T-helper 2 cell treated with Interferon-gamma antibody and Interleukin-4, amounts not matched to agents 5 μg/mL and 100 μg/mL, for 36 hours (primary cell): ENCODE measurements around the gene FKBP14.
"Not testable (repeated sequence)": the region's sequence is repeated elsewhere in the genome, so short reads cannot be mapped to it uniquely, and the experiment has no call there.

Source experiments
- DNase-seq: peaks from one replicate; pipeline ENCODE4 v3.0.0; 2021; ENCODE audit warnings: low spot score
- H3K27ac Mint-ChIP-seq: one replicate; pipeline ENCODE4 v1.8.0; 2021; ENCODE audit warnings: mild to moderate bottlenecking, mixed read lengths
- H3K27me3 Mint-ChIP-seq: one replicate; pipeline ENCODE4 v1.8.0; 2021; ENCODE audit warnings: low read depth, mixed read lengths
- H3K36me3 Mint-ChIP-seq: one replicate; pipeline ENCODE4 v1.8.0; 2021; ENCODE audit warnings: low read depth, mixed read lengths
- H3K4me1 Mint-ChIP-seq: one replicate; pipeline ENCODE4 v1.8.0; 2021; ENCODE audit warnings: low read depth, mixed read lengths
- H3K4me3 Mint-ChIP-seq: one replicate; pipeline ENCODE4 v1.8.0; 2022; ENCODE audit warnings: mild to moderate bottlenecking, moderate library complexity, mixed read lengths
- H3K9me3 Mint-ChIP-seq: one replicate; pipeline ENCODE4 v1.8.0; 2021; ENCODE audit warnings: mixed read lengths

Gene FKBP14, protein sequence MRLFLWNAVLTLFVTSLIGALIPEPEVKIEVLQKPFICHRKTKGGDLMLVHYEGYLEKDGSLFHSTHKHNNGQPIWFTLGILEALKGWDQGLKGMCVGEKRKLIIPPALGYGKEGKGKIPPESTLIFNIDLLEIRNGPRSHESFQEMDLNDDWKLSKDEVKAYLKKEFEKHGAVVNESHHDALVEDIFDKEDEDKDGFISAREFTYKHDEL

DNA sequence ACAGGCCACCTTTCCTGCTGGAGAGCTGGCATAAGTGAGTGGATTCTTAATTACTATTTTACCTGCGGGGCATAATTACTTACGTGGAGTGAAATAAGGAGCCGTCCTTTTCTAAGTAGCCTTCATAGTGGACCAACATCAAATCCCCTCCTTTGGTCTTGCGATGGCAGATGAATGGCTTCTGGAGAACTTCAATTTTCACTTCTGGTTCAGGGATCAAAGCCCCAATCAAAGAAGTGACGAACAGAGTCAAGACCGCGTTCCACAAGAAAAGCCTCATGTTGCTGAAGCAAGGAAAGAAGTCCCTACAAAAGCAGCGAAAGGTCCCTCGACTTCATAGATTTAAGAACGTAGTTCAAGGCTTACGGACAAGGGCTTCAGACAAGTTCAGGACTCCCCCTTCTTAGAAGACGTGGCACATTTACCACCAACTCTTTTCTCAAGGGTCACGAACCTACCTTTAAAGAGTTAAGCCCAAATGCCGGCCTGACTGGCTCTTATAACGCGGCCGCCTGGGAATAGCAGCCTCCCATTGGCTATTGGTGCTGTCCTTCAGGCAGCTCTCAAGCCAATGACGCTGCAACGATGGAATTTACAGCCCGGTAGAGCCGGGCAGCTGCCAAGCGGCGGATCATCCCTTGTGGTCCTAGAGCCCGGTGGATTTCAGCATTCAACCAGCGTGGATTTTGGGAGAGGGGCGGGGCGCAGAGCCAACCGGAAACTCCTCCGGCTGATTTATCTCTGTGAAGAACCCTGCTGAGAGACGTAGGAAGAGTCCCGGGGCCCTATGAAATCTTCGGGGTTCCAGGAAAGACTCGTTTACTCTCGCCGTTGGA, at the start of gene FKBP14:
Gene FKBP14 (minus strand): TSS at position 474 of the 836 bp plus-strand sequence. CDS start 194 bp downstream, at position 280.
- Mint-ChIP-seq H3K9me3 (no peaks in the 10 kb centered on the region), H3K4me1 (peaks cover 25% of the 10 kb centered on the region), H3K36me3 (peaks cover 3% of the 10 kb centered on the region), H3K27me3 (no peaks in the 10 kb centered on the region), H3K4me3 (no peak within 1 kb of the TSS), H3K27ac (peak within 1 kb of the TSS; percentile 89)
- peak; percentile 91 for DNase-seq

DNA sequence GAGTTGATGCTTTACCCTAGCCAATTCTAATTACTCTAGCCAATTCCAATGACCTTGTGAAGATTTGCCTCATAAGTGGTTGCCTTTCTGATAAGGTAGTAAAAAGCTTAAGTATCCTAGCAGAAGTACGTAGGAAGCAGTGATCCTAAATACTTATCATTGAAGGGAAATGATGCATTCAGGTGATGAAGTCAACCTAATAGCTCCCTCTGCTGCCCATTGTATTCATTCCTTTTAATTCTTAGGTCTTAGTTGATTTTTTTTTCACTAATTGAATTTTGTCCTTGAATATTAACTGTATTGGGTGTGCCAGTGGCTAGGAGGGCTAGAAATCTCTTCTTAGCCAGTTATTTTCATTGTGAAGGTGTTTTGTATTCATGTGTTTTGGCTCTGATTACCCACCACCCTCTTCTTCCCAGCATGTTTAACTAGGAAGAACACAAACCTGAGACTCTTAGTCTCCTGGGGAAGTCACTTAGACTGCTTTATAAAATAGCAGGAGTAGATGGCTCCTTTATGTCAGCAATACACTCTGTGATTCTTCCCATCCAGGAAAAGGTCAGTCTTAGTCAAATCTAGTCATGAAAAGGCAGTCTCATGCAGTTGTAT, 48.0 kb upstream of the FKBP14 start:
- Mint-ChIP-seq H3K9me3 (no peaks in the 10 kb centered on the region), H3K4me3 (no peak overlapping the region), H3K36me3 (peaks cover 3% of the 10 kb centered on the region), H3K27me3 (no peaks in the 10 kb centered on the region), H3K27ac (no peak overlapping the region), H3K4me1 (no peaks in the 10 kb centered on the region)
- no peak for DNase-seq

DNA sequence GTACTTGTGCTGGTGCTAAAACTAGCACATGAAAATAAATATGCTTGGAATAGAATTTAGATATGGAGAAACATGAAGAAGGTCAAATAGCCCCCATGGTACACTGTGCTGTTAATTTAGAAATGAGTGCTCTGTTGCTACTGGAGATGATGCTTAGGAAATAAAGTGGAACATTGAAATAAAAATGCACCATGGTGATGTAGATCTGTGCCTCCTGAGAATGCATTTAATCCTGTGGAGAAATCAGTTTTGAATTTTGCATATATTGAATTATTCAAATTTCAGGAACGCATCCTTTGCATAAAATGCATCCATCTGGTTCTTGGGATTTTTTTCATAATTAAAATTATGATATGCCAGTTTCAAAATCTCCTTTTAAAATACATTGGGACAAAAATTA, 46.2 kb upstream of the FKBP14 start:
- Mint-ChIP-seq H3K27ac (no peak overlapping the region), H3K27me3 (no peaks in the 10 kb centered on the region), H3K9me3 (no peaks in the 10 kb centered on the region), H3K4me1 (no peaks in the 10 kb centered on the region), H3K36me3 (peaks cover 3% of the 10 kb centered on the region), H3K4me3 (no peak overlapping the region)
- no peak for DNase-seq

DNA sequence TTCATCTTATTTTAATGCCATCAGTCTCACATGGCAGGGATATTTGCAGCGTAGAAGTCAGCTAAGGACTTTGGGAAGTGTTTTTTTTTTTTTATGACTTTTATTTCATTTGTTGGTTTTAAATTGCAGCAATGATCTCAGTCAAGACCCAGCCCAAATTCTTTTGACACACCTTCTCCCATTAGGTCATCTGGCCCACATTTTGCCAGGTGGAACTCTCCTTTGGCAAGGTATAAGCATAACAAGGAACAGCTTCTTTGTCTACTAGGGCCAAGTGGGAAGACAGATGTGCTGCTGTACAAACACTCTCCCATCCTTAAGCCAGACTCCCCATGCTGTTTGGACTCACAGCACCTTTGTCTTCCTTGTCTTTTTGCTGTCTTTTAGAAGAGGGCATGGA, 43.5 kb upstream of the FKBP14 start:
- Mint-ChIP-seq H3K27me3 (no peaks in the 10 kb centered on the region), H3K27ac (no peak overlapping the region), H3K4me3 (no peak overlapping the region), H3K4me1 (no peaks in the 10 kb centered on the region), H3K36me3 (peaks cover 3% of the 10 kb centered on the region), H3K9me3 (no peaks in the 10 kb centered on the region)
- no peak for DNase-seq

DNA sequence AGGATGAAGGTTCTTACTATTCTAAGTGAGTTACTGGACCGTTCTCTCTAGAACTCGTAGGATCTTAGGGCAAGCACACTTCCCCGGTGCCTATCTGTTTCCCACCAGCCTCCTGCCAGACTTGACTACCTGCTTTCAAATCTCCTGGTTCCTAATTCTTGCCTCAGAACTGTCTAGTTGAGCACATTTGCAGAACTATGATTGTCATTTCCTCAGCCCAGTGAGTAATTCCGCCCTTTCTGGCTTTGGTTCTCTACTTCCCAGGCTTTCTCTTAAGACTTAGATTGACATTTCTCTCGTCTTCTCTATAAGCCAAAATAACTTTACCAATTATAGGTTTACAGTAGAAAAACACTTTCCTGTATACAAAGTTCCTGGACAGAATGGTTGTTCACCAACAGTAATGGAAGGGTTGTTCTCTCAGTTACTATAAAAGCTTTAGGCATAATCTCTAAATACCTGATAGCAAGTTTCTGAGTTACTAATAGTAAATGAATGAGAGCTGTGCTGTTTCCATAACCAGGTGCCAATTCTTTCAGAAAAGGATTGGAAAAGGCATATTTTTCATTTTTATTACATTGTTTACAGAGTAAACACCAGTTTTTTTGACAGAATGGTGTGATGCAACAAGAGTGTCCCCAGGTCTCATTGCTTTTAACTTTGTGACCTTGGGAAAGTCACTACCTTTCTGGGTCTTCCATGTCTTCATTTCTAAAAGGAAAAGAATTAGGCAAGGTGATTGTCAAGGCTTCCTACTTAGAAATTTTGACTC, 42.8 kb upstream of the FKBP14 start:
- Mint-ChIP-seq H3K36me3 (peaks cover 3% of the 10 kb centered on the region), H3K9me3 (no peaks in the 10 kb centered on the region), H3K4me1 (no peaks in the 10 kb centered on the region), H3K27ac (no peak overlapping the region), H3K4me3 (no peak overlapping the region), H3K27me3 (no peaks in the 10 kb centered on the region)
- DNase-seq = no peak

DNA sequence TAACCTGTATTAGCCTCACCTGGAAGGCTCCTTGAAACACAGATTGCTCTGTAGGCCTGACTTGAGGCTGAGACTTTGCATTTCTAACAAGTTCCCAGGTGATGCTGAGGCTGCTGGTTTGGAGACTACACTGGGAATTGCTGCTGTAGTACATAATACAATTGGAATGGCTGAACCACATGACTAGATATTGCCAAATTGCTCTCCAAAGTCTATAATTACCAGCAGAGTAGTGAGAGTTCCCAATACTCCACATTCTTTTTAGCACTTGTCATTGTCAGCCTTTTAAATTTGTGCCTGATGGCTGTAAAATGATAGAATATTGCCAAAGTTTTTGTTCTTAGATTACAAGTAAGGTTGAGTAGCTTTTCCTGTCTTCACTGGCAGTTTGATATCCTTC, 41.6 kb upstream of the FKBP14 start:
- Mint-ChIP-seq H3K4me1 (no peaks in the 10 kb centered on the region), H3K4me3 (no peak overlapping the region), H3K36me3 (peaks cover 3% of the 10 kb centered on the region), H3K9me3 (no peaks in the 10 kb centered on the region), H3K27me3 (no peaks in the 10 kb centered on the region), H3K27ac (no peak overlapping the region)
- DNase-seq = no peak

DNA sequence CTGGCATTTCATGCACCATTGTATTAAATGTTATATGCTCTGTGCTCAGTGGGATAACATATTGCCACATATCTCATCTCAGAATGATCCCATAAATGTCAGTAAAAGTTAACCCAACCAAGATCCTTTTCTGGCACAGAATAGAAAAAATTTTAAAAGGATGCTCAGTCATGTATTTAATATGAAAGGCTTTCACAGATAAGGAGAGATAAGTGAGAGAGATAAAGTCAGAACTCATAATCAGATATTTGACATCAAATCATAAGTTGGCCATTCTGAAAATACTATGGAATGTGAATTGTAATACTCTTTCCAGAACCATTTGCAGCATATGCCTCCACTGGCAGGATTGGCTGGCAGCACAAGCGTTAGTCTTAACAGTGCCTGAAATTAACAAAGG, 40.2 kb upstream of the FKBP14 start:
- Mint-ChIP-seq H3K27ac (no peak overlapping the region), H3K9me3 (no peaks in the 10 kb centered on the region), H3K4me3 (no peak overlapping the region), H3K36me3 (peaks cover 3% of the 10 kb centered on the region), H3K27me3 (no peaks in the 10 kb centered on the region), H3K4me1 (no peaks in the 10 kb centered on the region)
- DNase-seq = no peak

- Mint-ChIP-seq H3K4me3 (no peak overlapping the region), H3K36me3 (peaks cover 3% of the 10 kb centered on the region), H3K9me3 (no peaks in the 10 kb centered on the region), H3K4me1 (no peaks in the 10 kb centered on the region), H3K27ac (no peak overlapping the region), H3K27me3 (no peaks in the 10 kb centered on the region)
- no peak for DNase-seq
Observed at GRCh38 chr7:30065746-30066145, 39.2 kb upstream of the FKBP14 start.

DNA sequence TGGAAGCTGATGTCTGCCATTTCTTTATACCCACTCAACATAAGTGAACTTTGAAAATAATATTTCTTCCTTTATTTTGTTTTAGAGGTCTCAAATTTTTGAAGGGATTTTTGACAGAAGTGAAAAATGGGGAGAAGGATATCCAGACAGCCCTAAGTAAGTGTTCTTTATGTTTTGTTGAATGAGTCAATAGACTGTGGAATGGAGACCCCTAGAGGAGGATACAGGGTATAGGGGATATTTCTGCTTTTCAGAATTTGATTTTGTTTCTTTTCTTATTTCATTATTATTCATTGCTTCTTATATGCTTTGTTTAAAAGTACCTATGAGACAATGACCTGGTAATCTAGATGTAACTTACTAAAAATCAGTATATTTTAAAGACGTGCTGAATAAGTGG, 36.1 kb upstream of the FKBP14 start:
- H3K4me3 Mint-ChIP-seq = no peak overlapping the region
- no peaks in the 10 kb centered on the region for H3K9me3 Mint-ChIP-seq
- H3K27ac Mint-ChIP-seq = no peak overlapping the region
- H3K27me3 Mint-ChIP-seq = no peaks in the 10 kb centered on the region
- peaks cover 3% of the 10 kb centered on the region for H3K36me3 Mint-ChIP-seq
- no peaks in the 10 kb centered on the region for H3K4me1 Mint-ChIP-seq
- no peak for DNase-seq

DNA sequence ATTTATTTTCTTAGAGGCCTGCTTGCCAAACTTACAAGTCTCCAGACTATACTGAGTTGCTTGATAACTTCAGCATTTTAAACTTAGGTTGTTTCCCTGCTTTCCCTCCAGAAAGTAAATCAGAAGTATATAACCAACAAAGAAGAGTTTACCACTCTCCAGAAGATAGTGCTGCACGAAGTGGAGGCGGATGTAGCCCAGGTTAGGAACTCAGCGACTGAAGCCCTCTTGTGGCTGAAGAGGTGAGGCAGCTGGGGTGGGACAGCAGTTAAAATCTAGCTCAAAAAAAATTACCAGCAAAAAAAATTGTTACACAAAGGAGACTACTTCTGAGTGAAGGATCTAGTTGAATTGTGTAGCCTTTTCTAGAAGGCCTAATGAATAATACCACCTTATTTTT, 35.3 kb upstream of the FKBP14 start:
- not testable (repeated sequence) for H3K27ac Mint-ChIP-seq, H3K4me1 Mint-ChIP-seq, H3K27me3 Mint-ChIP-seq, H3K36me3 Mint-ChIP-seq, H3K4me3 Mint-ChIP-seq, H3K9me3 Mint-ChIP-seq
- DNase-seq = peak; percentile 8

DNA sequence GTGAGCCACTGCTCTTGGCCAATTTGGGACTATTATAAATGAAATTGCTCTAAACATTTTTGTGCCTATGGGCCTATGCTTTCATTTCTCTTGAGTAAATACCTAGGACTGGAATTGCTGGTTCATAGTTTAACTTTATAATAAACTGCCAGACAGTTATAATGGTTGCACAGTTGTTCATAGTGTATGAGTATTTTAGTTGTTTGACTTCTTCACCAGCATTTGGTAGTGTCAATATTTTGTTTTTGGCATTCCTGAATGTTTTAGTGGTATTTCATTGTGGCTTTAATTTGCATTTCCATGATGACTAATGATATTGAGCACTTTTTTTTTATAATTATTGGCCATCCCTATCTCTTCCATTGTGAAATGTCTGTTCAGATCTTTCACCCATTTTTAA, 31.2 kb upstream of the FKBP14 start:
- H3K27me3 Mint-ChIP-seq = no peaks in the 10 kb centered on the region

GRCh38 chr7:30053068-30053467, 26.6 kb upstream of the FKBP14 start:
- no peaks in the 10 kb centered on the region for H3K9me3 Mint-ChIP-seq
- peaks cover 3% of the 10 kb centered on the region for H3K4me1 Mint-ChIP-seq
- H3K27me3 Mint-ChIP-seq = no peaks in the 10 kb centered on the region
- no peak overlapping the region for H3K27ac Mint-ChIP-seq
- no peak overlapping the region for H3K4me3 Mint-ChIP-seq
- DNase-seq = no peak
- H3K36me3 Mint-ChIP-seq = peaks cover 17% of the 10 kb centered on the region

More for the DNA sequence above, 31.2 kb upstream of the FKBP14 start:
- H3K4me1 Mint-ChIP-seq = no peaks in the 10 kb centered on the region
- H3K4me3 Mint-ChIP-seq = no peak overlapping the region
- no peaks in the 10 kb centered on the region for H3K9me3 Mint-ChIP-seq
- no peak for DNase-seq
- peaks cover 8% of the 10 kb centered on the region for H3K36me3 Mint-ChIP-seq
- no peak overlapping the region for H3K27ac Mint-ChIP-seq

GRCh38 chr7:30049173-30049572, 22.7 kb upstream of the FKBP14 start:
- Mint-ChIP-seq H3K4me3 (no peak overlapping the region), H3K36me3 (peaks cover 26% of the 10 kb centered on the region), H3K27ac (no peak overlapping the region), H3K4me1 (peaks cover 3% of the 10 kb centered on the region), H3K27me3 (no peaks in the 10 kb centered on the region), H3K9me3 (no peaks in the 10 kb centered on the region)
- DNase-seq = no peak

DNA sequence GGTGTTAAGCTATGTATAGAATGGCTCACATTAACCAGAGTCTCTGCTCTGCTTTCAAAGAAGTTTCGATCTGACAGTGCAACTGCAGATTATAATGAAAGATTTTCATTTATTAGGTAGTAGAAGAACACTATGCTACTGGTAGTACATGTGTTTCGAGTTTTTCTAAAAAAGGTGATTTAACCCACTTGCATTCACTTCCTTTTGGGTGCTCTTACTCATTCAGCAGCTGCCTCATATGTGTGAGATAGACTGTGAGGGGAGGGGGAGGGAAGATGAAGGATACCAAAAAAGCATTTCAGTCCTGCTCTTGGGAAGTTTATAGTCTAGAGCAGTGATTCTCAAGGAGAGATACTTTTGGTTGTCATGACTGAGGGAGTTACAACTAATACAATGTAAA, 22.1 kb upstream of the FKBP14 start:
- Mint-ChIP-seq H3K9me3 (no peaks in the 10 kb centered on the region), H3K36me3 (peaks cover 26% of the 10 kb centered on the region), H3K4me1 (peaks cover 3% of the 10 kb centered on the region), H3K27me3 (no peaks in the 10 kb centered on the region), H3K27ac (no peak overlapping the region), H3K4me3 (no peak overlapping the region)
- DNase-seq = no peak
